Measurements from ENCODE around the gene FRAS1.
"Not testable (repeated sequence)": the region's sequence is repeated elsewhere in the genome, so short reads cannot be mapped to it uniquely, and the experiment has no call there.

Gene FRAS1

DNA sequence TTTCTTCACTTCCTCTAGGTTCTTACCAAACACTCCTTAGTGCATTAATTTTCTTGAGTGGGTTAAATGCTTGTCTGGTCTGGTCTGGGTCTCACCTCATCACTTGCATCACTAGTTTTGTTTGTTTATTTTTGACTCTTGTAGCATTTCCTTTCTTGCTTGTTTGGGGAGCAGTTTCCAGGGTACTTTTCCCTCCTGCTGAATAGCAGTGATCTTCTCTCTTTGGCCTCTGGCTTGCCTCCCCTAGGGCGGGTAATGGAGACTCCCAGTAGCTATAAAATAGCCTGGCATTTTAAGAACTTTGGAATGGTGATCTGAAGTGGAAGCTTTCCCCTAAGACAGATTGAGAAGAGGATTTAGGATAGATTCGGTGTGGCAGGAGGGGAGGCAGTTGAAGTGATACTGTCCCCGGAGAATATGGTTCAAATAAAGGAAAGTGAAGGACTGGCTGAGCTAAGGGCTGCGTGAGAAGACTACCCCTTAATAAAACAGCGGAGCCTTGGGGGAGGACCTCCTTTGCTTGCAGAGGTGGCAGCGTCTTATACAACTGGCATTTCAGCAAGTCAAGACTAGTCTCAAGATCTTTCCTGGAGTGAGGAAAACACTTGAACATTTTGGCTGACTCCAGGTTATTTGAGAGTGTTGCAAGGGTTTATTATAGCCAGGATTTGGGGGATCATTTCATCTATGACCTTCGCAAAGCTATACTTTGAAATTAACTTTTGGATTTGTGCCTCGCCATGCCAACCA lies 190.6 kb downstream of the FRAS1 start:
- peaks cover 3 to 6% of the 10 kb centered on the region in 2 donors for H3K9me3 ChIP-seq (ENCODE audit: control insufficient read depth in 1 of 2, low read length in 2 of 2)
- H3K4me3 ChIP-seq (ENCODE audit: low read depth in 1 of 2, low read length in 2 of 2) = no peak overlapping the region
- H3K27ac ChIP-seq (ENCODE audit: low read depth, low read length) = no peak overlapping the region
- H3K36me3 ChIP-seq (ENCODE audit: control insufficient read depth in 1 of 2, insufficient read depth in 2 of 2, low read length in 2 of 2) = no peaks in the 10 kb centered on the region
- no peak overlapping the region for H3K9ac ChIP-seq (ENCODE audit: low read depth in 1 of 2, low read length in 2 of 2)
- H3K27me3 ChIP-seq (ENCODE audit: control insufficient read depth in 1 of 2, insufficient read depth in 2 of 2, low read length in 2 of 2) = no peaks in the 10 kb centered on the region
- no peaks in the 10 kb centered on the region for H3K4me1 ChIP-seq (ENCODE audit: control insufficient read depth in 1 of 2, insufficient read depth in 2 of 2, low read length in 2 of 2)

DNA sequence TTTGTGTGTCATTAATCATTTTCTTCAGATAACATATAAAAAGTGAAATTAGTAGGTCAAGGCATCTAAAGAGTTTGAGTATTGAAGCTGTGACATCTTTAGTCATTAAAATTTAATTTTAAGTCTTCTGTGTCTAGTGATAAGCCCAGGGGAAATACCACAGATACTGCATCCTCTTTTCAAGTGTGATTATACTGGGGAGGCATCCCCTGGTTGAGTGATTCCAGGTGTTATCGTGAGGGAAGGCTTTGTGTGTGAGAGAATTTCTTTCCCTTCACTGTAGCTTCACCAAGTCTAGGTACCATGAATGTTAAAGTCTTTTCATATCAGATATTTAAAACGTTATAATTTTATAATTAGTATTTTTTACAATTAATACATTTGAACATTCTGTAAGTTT lies 193.4 kb downstream of the FRAS1 start:
- no peaks in the 10 kb centered on the region for H3K36me3 ChIP-seq (ENCODE audit: control insufficient read depth in 1 of 2, insufficient read depth in 2 of 2, low read length in 2 of 2)
- H3K9ac ChIP-seq (ENCODE audit: low read depth in 1 of 2, low read length in 2 of 2) = no peak overlapping the region
- no peak overlapping the region for H3K27ac ChIP-seq (ENCODE audit: low read depth, low read length)
- no peak overlapping the region for H3K4me3 ChIP-seq (ENCODE audit: low read depth in 1 of 2, low read length in 2 of 2)
- H3K4me1 ChIP-seq (ENCODE audit: control insufficient read depth in 1 of 2, insufficient read depth in 2 of 2, low read length in 2 of 2) = no peaks in the 10 kb centered on the region
- no peaks in the 10 kb centered on the region for H3K27me3 ChIP-seq (ENCODE audit: control insufficient read depth in 1 of 2, insufficient read depth in 2 of 2, low read length in 2 of 2)
- H3K9me3 ChIP-seq (ENCODE audit: control insufficient read depth in 1 of 2, low read length in 2 of 2) = peaks cover 3 to 6% of the 10 kb centered on the region in 2 donors

DNA sequence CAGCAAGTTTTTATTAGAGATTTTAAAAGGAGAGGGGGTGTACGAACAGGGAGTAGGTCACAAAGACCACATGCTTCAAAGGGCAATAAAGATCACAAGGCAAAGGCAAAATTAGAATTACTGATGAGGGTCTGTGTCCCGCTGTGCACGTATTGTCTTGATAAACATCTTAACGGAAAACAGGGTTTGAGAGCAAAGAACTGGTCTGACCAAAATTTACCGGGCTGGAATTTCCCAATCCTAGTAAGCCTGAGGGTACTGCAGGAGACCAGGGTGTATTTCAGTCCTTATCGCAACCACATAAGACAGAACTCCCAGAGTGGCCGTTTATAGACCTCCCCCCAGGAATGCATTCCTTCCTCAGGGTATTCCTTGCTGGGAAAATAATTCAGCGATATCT lies 195.7 kb downstream of the FRAS1 start:
- H3K4me3 ChIP-seq (ENCODE audit: low read depth in 1 of 2, low read length in 2 of 2); H3K27me3 ChIP-seq (ENCODE audit: control insufficient read depth in 1 of 2, insufficient read depth in 2 of 2, low read length in 2 of 2); H3K9me3 ChIP-seq (ENCODE audit: control insufficient read depth in 1 of 2, low read length in 2 of 2); H3K9ac ChIP-seq (ENCODE audit: low read depth in 1 of 2, low read length in 2 of 2); H3K27ac ChIP-seq (ENCODE audit: low read depth, low read length); H3K4me1 ChIP-seq (ENCODE audit: control insufficient read depth in 1 of 2, insufficient read depth in 2 of 2, low read length in 2 of 2); H3K36me3 ChIP-seq (ENCODE audit: control insufficient read depth in 1 of 2, insufficient read depth in 2 of 2, low read length in 2 of 2): not testable (repeated sequence)

DNA sequence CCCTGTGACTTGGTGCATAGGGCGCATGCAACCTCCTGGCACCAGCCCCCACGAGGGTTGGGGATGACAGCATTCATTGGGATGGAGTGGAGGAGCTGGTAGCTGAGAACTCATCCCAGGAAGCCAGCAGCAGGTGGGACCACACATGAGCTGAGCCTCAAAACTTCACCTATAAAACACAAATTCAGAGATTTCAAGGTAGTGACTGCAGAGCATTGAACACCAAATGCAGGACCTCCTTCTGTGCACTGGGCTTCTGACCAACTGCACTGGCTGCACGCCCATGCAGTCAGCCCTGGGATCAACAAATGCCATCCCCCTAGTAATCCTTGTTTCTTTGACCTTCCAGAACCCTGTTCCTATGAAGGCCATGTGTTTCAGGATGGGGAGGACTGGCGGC lies 197.8 kb downstream of the FRAS1 start:
- Histone ChIP-seq H3K9ac (ENCODE audit: low read depth in 1 of 2, low read length in 2 of 2) (no peak overlapping the region), H3K36me3 (ENCODE audit: control insufficient read depth in 1 of 2, insufficient read depth in 2 of 2, low read length in 2 of 2) (no peaks in the 10 kb centered on the region), H3K9me3 (ENCODE audit: control insufficient read depth in 1 of 2, low read length in 2 of 2) (peaks cover 3 to 6% of the 10 kb centered on the region in 2 donors), H3K27ac (ENCODE audit: low read depth, low read length) (no peak overlapping the region), H3K4me1 (ENCODE audit: control insufficient read depth in 1 of 2, insufficient read depth in 2 of 2, low read length in 2 of 2) (no peaks in the 10 kb centered on the region), H3K27me3 (ENCODE audit: control insufficient read depth in 1 of 2, insufficient read depth in 2 of 2, low read length in 2 of 2) (no peaks in the 10 kb centered on the region), H3K4me3 (ENCODE audit: low read depth in 1 of 2, low read length in 2 of 2) (no peak overlapping the region)

DNA sequence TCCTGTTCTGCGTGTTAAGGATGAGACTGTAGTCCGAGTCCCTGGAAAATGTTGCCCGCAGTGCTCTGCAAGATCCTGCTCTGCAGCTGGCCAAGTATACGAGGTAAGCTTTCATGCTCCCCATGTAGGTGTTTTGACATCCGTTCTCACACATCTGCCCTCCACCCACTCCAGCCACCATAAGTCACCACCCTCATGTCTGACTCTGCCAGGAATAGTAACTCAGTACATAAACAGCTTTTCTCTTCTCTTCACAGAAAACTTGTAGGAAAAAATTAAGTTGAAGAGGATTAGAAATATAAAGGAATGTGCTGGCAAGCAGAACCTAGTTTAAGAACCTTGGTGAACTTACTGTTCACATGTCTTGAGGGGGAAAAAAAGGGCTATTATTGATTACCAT lies 207.9 kb downstream of the FRAS1 start:
- Histone ChIP-seq H3K4me3 (ENCODE audit: low read depth in 1 of 2, low read length in 2 of 2) (no peak overlapping the region), H3K4me1 (ENCODE audit: control insufficient read depth in 1 of 2, insufficient read depth in 2 of 2, low read length in 2 of 2) (no peaks in the 10 kb centered on the region)

DNA sequence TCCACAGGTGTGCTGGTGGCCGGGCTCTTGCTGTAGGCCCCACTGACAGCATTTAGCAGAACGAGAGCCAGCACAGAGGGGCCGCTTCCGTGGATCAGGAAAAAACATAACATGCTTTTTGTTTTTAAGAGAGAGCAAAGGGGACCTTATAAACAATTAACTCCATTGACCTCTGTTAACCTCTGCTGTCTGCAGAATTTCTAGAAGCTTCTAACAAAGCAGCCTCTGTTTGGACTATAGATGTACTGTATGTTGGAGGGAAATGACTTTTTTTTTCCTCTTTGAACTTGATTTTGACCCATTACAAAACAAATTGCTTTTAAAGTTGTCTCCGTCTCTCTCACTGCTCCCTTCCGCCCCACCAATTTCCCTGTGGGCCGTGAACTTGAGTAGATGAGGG lies 210.7 kb downstream of the FRAS1 start:
- no peaks in the 10 kb centered on the region for H3K27me3 ChIP-seq (ENCODE audit: control insufficient read depth in 1 of 2, insufficient read depth in 2 of 2, low read length in 2 of 2)
- no peak overlapping the region for H3K4me3 ChIP-seq (ENCODE audit: low read depth in 1 of 2, low read length in 2 of 2)
- H3K36me3 ChIP-seq (ENCODE audit: control insufficient read depth in 1 of 2, insufficient read depth in 2 of 2, low read length in 2 of 2) = no peaks in the 10 kb centered on the region
- H3K4me1 ChIP-seq (ENCODE audit: control insufficient read depth in 1 of 2, insufficient read depth in 2 of 2, low read length in 2 of 2) = no peaks in the 10 kb centered on the region
- peaks cover 0 to 10% of the 10 kb centered on the region in 2 donors for H3K9me3 ChIP-seq (ENCODE audit: control insufficient read depth in 1 of 2, low read length in 2 of 2)
- no peak overlapping the region for H3K27ac ChIP-seq (ENCODE audit: low read depth, low read length)
- H3K9ac ChIP-seq (ENCODE audit: low read depth in 1 of 2, low read length in 2 of 2) = no peak overlapping the region

More for the DNA sequence above, 207.9 kb downstream of the FRAS1 start:
- no peak overlapping the region for H3K9ac ChIP-seq (ENCODE audit: low read depth in 1 of 2, low read length in 2 of 2)
- peaks cover 0 to 10% of the 10 kb centered on the region in 2 donors for H3K9me3 ChIP-seq (ENCODE audit: control insufficient read depth in 1 of 2, low read length in 2 of 2)
- H3K27me3 ChIP-seq (ENCODE audit: control insufficient read depth in 1 of 2, insufficient read depth in 2 of 2, low read length in 2 of 2) = no peaks in the 10 kb centered on the region
- H3K27ac ChIP-seq (ENCODE audit: low read depth, low read length) = no peak overlapping the region
- H3K36me3 ChIP-seq (ENCODE audit: control insufficient read depth in 1 of 2, insufficient read depth in 2 of 2, low read length in 2 of 2) = no peaks in the 10 kb centered on the region

DNA sequence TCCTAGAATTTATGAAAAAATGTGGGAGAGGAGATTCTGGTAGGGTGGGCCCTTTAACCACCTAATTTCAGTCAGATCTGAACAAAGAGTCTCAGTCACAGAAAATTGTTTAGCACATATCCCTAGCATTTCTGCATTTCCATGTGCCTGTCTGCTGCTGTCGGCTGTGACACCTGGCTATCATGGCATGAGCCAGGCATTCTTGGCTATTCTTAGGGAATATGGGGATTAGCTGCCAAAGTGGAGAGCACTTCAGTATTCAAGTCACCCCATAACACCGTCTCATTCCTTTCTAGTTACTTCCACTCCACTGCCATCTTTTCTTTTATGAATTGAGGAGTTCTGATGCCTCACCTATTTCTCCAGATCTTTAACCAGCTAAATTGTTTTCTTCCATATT lies 211.5 kb downstream of the FRAS1 start:
- H3K27me3 ChIP-seq (ENCODE audit: control insufficient read depth in 1 of 2, insufficient read depth in 2 of 2, low read length in 2 of 2) = no peaks in the 10 kb centered on the region
- no peak overlapping the region for H3K27ac ChIP-seq (ENCODE audit: low read depth, low read length)
- H3K9ac ChIP-seq (ENCODE audit: low read depth in 1 of 2, low read length in 2 of 2) = no peak overlapping the region
- no peak overlapping the region for H3K4me3 ChIP-seq (ENCODE audit: low read depth in 1 of 2, low read length in 2 of 2)
- peaks cover 0 to 10% of the 10 kb centered on the region in 2 donors for H3K9me3 ChIP-seq (ENCODE audit: control insufficient read depth in 1 of 2, low read length in 2 of 2)
- H3K4me1 ChIP-seq (ENCODE audit: control insufficient read depth in 1 of 2, insufficient read depth in 2 of 2, low read length in 2 of 2) = no peaks in the 10 kb centered on the region
- no peaks in the 10 kb centered on the region for H3K36me3 ChIP-seq (ENCODE audit: control insufficient read depth in 1 of 2, insufficient read depth in 2 of 2, low read length in 2 of 2)

DNA sequence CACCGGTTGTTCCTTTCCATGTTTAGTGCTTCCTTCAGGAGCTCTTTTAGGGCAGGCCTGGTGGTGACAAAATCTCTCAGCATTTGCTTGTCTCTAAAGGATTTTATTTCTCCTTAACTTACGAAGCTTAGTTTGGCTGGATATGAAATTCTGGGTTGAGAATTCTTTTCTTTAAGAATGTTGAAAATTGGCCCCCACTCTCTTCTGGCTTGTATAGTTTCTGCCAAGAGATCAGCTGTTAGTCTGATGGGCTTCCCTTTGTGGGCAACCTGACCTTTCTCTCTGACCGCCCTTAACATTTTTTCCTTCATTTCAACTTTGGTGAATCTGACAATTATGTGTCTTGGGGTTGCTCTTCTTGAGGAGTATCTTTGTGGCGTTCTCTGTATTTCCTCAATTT lies 218.3 kb downstream of the FRAS1 start:
- H3K4me3 ChIP-seq (ENCODE audit: low read depth in 1 of 2, low read length in 2 of 2); H3K4me1 ChIP-seq (ENCODE audit: control insufficient read depth in 1 of 2, insufficient read depth in 2 of 2, low read length in 2 of 2); H3K36me3 ChIP-seq (ENCODE audit: control insufficient read depth in 1 of 2, insufficient read depth in 2 of 2, low read length in 2 of 2); H3K27me3 ChIP-seq (ENCODE audit: control insufficient read depth in 1 of 2, insufficient read depth in 2 of 2, low read length in 2 of 2); H3K27ac ChIP-seq (ENCODE audit: low read depth, low read length); H3K9me3 ChIP-seq (ENCODE audit: control insufficient read depth in 1 of 2, low read length in 2 of 2); H3K9ac ChIP-seq (ENCODE audit: low read depth in 1 of 2, low read length in 2 of 2): not testable (repeated sequence)

DNA sequence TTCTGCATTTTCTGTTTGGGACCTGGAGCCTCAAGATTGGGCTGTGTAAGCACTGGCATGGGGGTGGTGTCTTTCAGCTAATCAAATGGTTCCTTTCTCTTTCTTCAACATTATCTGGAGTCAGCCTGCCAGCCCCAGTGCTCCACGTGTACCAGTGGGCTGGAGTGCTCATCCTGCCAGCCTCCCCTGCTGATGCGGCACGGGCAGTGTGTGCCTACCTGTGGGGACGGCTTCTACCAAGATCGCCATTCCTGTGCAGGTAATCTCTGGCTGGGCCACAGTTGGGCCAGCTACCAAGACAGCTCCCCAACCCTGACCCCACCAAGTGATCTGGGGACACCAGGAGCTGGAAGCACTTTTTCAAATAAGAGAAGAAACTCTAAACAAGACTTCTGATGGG lies 229.2 kb downstream of the FRAS1 start:
- Histone ChIP-seq H3K4me3 (ENCODE audit: low read depth in 1 of 2, low read length in 2 of 2) (no peak overlapping the region), H3K9ac (ENCODE audit: low read depth in 1 of 2, low read length in 2 of 2) (no peak overlapping the region), H3K27ac (ENCODE audit: low read depth, low read length) (no peak overlapping the region), H3K4me1 (ENCODE audit: control insufficient read depth in 1 of 2, insufficient read depth in 2 of 2, low read length in 2 of 2) (no peaks in the 10 kb centered on the region), H3K27me3 (ENCODE audit: control insufficient read depth in 1 of 2, insufficient read depth in 2 of 2, low read length in 2 of 2) (no peaks in the 10 kb centered on the region), H3K36me3 (ENCODE audit: control insufficient read depth in 1 of 2, insufficient read depth in 2 of 2, low read length in 2 of 2) (no peaks in the 10 kb centered on the region), H3K9me3 (ENCODE audit: control insufficient read depth in 1 of 2, low read length in 2 of 2) (no peaks in the 10 kb centered on the region)

DNA sequence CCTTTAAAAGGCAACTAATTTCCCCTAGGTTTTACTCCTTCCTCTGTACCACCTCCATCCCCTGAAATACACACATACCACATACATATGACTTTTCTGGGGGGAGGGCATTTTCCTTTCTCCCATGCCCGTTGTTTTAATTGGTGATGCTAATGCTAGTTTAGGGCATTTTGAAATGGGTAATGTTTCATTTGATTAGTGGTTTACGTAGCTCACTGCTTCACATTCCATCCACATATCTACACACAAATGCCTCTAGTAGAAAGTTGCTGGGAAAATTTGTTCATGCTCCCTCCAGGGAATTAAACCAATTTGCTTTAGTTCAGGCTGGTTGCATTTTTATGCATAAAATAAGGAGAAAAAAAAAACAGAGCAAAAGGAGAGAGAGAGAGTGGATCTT lies 231.2 kb downstream of the FRAS1 start:
- H3K27me3 ChIP-seq (ENCODE audit: control insufficient read depth in 1 of 2, insufficient read depth in 2 of 2, low read length in 2 of 2) = no peaks in the 10 kb centered on the region
- no peak overlapping the region for H3K27ac ChIP-seq (ENCODE audit: low read depth, low read length)
- H3K4me1 ChIP-seq (ENCODE audit: control insufficient read depth in 1 of 2, insufficient read depth in 2 of 2, low read length in 2 of 2) = no peaks in the 10 kb centered on the region
- H3K4me3 ChIP-seq (ENCODE audit: low read depth in 1 of 2, low read length in 2 of 2) = no peak overlapping the region
- H3K9ac ChIP-seq (ENCODE audit: low read depth in 1 of 2, low read length in 2 of 2) = no peak overlapping the region
- no peaks in the 10 kb centered on the region for H3K9me3 ChIP-seq (ENCODE audit: control insufficient read depth in 1 of 2, low read length in 2 of 2)
- no peaks in the 10 kb centered on the region for H3K36me3 ChIP-seq (ENCODE audit: control insufficient read depth in 1 of 2, insufficient read depth in 2 of 2, low read length in 2 of 2)

DNA sequence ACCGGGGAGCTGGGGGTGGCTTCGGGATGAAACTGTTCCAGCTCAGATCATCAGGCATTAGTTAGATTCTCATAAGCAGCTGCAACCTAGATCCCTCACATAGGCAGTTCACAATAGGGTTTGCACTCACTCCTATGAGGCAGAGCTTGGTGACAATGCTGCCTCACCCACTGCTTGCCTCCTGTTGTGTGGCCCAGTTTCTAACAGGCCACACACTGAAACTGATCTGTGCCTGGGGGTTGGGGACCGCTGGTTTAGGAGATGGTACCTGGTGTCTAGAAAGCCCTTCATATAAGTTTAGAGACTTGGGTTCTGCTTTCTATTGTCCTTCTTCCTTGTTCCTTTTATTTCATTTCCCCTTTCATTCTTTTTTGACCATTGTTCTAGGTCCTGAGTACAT lies 234.2 kb downstream of the FRAS1 start:
- Histone ChIP-seq H3K4me1 (ENCODE audit: control insufficient read depth in 1 of 2, insufficient read depth in 2 of 2, low read length in 2 of 2) (no peaks in the 10 kb centered on the region), H3K4me3 (ENCODE audit: low read depth in 1 of 2, low read length in 2 of 2) (no peak overlapping the region), H3K9me3 (ENCODE audit: control insufficient read depth in 1 of 2, low read length in 2 of 2) (no peaks in the 10 kb centered on the region), H3K27me3 (ENCODE audit: control insufficient read depth in 1 of 2, insufficient read depth in 2 of 2, low read length in 2 of 2) (no peaks in the 10 kb centered on the region), H3K36me3 (ENCODE audit: control insufficient read depth in 1 of 2, insufficient read depth in 2 of 2, low read length in 2 of 2) (no peaks in the 10 kb centered on the region), H3K27ac (ENCODE audit: low read depth, low read length) (no peak overlapping the region), H3K9ac (ENCODE audit: low read depth in 1 of 2, low read length in 2 of 2) (no peak overlapping the region)
